ENCODE data around the gene PTPRG.

PTPRG gene

DNA sequence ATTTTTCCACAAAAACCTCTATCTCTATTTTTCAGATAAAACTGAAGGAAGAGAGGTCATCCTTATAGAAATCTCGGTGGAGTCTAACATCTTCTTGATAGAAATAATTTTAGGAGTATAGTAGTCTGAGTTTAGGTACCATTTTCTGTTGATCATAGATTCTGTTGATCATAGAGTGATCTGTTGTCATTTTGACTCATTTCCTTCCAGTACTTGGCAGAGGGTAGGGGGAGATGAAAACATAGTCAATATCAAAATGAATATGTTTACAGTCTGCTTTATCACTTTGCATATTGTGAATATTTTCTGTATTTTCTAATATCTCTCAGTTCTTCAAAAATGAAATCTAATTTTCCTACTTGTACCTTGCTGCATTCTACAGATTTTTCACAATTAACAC is 458.5 kb downstream of the PTPRG start:
- no peak for TF ChIP-seq FOXP2 (optimal IDR thresholded peaks at IDR 0.05; ENCODE audit: borderline replicate concordance, extremely low read depth, extremely low read length, insufficient read depth)
- no peak for TF ChIP-seq TAF1 (IDR thresholded peaks at IDR 0.05; ENCODE audit: borderline replicate concordance, insufficient read depth, low read length)
- no peak for TF ChIP-seq POLR2AphosphoS5 (IDR thresholded peaks at IDR 0.05; ENCODE audit: low read depth, low read length)

DNA sequence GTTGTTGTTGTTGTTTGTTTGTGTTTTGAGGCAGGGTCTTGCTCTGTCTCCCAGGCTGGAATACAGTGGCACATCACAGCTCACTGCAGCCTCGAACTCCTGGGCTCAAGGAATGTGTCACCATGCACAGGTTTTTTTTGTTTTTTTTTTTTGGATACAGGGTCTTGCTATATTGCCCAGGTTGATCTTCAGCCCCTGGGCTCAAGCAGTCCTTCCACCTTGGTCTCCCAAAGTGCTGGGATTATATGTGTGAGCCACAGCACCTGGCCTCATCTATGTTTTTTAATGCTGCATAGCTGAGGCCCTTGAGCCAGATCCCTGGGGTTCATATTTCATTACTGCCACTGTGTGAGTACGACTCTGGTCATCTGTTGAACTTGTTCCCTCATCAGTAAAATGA is 459.3 kb downstream of the PTPRG start:
- TF ChIP-seq TAF1 (IDR thresholded peaks at IDR 0.05; ENCODE audit: borderline replicate concordance, insufficient read depth, low read length), result no peak
- no peak for TF ChIP-seq FOXP2 (optimal IDR thresholded peaks at IDR 0.05; ENCODE audit: borderline replicate concordance, extremely low read depth, extremely low read length, insufficient read depth)
- TF ChIP-seq SIN3A (IDR thresholded peaks at IDR 0.05; ENCODE audit: borderline replicate concordance, insufficient read depth, low read length), result no peak
- no peak for TF ChIP-seq POLR2AphosphoS5 (IDR thresholded peaks at IDR 0.05; ENCODE audit: low read depth, low read length)
- TF ChIP-seq, protein P1, sequence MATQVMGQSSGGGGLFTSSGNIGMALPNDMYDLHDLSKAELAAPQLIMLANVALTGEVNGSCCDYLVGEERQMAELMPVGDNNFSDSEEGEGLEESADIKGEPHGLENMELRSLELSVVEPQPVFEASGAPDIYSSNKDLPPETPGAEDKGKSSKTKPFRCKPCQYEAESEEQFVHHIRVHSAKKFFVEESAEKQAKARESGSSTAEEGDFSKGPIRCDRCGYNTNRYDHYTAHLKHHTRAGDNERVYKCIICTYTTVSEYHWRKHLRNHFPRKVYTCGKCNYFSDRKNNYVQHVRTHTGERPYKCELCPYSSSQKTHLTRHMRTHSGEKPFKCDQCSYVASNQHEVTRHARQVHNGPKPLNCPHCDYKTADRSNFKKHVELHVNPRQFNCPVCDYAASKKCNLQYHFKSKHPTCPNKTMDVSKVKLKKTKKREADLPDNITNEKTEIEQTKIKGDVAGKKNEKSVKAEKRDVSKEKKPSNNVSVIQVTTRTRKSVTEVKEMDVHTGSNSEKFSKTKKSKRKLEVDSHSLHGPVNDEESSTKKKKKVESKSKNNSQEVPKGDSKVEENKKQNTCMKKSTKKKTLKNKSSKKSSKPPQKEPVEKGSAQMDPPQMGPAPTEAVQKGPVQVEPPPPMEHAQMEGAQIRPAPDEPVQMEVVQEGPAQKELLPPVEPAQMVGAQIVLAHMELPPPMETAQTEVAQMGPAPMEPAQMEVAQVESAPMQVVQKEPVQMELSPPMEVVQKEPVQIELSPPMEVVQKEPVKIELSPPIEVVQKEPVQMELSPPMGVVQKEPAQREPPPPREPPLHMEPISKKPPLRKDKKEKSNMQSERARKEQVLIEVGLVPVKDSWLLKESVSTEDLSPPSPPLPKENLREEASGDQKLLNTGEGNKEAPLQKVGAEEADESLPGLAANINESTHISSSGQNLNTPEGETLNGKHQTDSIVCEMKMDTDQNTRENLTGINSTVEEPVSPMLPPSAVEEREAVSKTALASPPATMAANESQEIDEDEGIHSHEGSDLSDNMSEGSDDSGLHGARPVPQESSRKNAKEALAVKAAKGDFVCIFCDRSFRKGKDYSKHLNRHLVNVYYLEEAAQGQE (IDR thresholded peaks at IDR 0.05; ENCODE audit: insufficient read depth in 1 of 2, low read depth in 2 of 2, low read length in 2 of 2), result no peak

DNA sequence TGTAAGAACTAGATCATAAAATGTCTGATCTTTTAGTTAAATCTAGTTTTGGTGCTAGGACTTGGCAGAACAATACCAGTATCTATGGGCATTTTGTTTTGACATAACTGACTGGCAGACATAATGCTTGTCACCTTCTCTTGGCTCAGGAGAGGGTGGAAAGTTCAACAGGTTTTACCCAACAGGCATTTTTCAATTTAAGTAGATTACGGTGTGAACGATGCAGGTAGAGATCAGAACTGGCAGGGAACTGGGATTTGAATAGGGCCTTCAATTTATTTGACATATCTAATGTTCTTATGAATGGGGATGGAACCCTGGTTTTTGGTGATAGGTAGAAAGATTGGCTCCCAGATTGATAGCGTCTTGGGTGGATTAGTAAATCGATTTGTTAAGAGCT is 460.9 kb downstream of the PTPRG start:
- no peak for TF ChIP-seq POLR2AphosphoS5 (IDR thresholded peaks at IDR 0.05; ENCODE audit: low read depth, low read length)
- TF ChIP-seq FOXP2 (optimal IDR thresholded peaks at IDR 0.05; ENCODE audit: borderline replicate concordance, extremely low read depth, extremely low read length, insufficient read depth), result no peak
- TF ChIP-seq SIN3A (IDR thresholded peaks at IDR 0.05; ENCODE audit: borderline replicate concordance, insufficient read depth, low read length), result no peak
- TF ChIP-seq TAF1 (IDR thresholded peaks at IDR 0.05; ENCODE audit: borderline replicate concordance, insufficient read depth, low read length), result no peak
- TF ChIP-seq, protein P1 (IDR thresholded peaks at IDR 0.05; ENCODE audit: insufficient read depth in 1 of 2, low read depth in 2 of 2, low read length in 2 of 2), result no peak

DNA sequence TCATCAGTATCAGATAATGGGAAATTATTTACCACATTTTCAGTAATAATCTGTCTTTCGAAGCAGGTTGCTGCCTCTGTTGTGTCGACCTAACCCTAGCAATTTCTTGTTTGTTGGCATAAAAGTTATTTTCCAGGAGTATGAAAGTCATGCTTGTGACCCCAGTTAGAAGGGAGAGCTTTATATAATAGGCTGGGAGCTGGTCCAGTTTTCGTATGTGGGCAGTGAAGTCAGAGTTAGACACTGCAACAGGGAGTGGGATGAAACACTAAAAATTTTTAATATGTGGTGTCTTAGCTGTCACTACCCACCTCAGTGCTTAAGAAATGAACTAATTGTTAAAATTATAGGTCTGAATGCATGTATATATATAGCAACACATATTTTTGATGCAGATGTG is 463.5 kb downstream of the PTPRG start:
- TF ChIP-seq SIN3A (IDR thresholded peaks at IDR 0.05; ENCODE audit: borderline replicate concordance, insufficient read depth, low read length), result no peak
- no peak for TF ChIP-seq TAF1 (IDR thresholded peaks at IDR 0.05; ENCODE audit: borderline replicate concordance, insufficient read depth, low read length)
- TF ChIP-seq, protein P1 (IDR thresholded peaks at IDR 0.05; ENCODE audit: insufficient read depth in 1 of 2, low read depth in 2 of 2, low read length in 2 of 2), result no peak
- no peak for TF ChIP-seq POLR2AphosphoS5 (IDR thresholded peaks at IDR 0.05; ENCODE audit: low read depth, low read length)
- TF ChIP-seq FOXP2 (optimal IDR thresholded peaks at IDR 0.05; ENCODE audit: borderline replicate concordance, extremely low read depth, extremely low read length, insufficient read depth), result no peak

DNA sequence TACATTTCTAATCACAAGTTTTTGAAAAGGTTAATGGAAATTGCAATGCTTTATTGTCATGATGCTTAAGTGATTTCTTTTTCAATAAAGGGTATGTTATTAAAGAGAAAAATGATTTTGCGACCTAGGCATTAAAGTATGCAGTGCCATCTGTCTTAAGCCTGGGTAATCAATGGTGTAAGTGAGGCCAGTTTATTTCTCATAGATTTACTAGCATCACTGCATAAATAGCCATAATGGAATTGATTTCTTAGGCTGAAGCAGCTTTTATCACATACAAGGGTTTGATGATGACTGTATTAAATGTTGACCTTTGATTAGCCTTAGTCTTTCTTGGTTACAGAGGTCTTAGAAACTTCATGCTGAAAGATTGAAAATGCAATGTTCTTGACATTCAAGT is 464.5 kb downstream of the PTPRG start:
- TF ChIP-seq SIN3A (IDR thresholded peaks at IDR 0.05; ENCODE audit: borderline replicate concordance, insufficient read depth, low read length) (no peak), TAF1 (IDR thresholded peaks at IDR 0.05; ENCODE audit: borderline replicate concordance, insufficient read depth, low read length) (no peak), POLR2AphosphoS5 (IDR thresholded peaks at IDR 0.05; ENCODE audit: low read depth, low read length) (no peak)
- TF ChIP-seq, protein P1 (IDR thresholded peaks at IDR 0.05; ENCODE audit: insufficient read depth in 1 of 2, low read depth in 2 of 2, low read length in 2 of 2), result no peak

Measured in PFSK-1 (cell line).